22Rv1 (cell line): ENCODE data around the gene WNT2B.

Source experiments
- ZFX ChIP-seq: fragments of 450-650 bp; IDR thresholded peaks from 2 replicates; pipeline ENCODE4 v1.6.1; 2017; ENCODE audit warnings: antibody characterized with exemption, borderline replicate concordance
- TF ChIP-seq, protein P1 (sequence below): fragments of 450-650 bp; IDR thresholded peaks from 2 replicates; pipeline ENCODE4 v1.5.1; 2017; ENCODE audit warnings: mild to moderate bottlenecking

GRCh38 chr1:112532064-112532463, 23.3 kb downstream of the WNT2B start:
- TF ChIP-seq, protein P1, sequence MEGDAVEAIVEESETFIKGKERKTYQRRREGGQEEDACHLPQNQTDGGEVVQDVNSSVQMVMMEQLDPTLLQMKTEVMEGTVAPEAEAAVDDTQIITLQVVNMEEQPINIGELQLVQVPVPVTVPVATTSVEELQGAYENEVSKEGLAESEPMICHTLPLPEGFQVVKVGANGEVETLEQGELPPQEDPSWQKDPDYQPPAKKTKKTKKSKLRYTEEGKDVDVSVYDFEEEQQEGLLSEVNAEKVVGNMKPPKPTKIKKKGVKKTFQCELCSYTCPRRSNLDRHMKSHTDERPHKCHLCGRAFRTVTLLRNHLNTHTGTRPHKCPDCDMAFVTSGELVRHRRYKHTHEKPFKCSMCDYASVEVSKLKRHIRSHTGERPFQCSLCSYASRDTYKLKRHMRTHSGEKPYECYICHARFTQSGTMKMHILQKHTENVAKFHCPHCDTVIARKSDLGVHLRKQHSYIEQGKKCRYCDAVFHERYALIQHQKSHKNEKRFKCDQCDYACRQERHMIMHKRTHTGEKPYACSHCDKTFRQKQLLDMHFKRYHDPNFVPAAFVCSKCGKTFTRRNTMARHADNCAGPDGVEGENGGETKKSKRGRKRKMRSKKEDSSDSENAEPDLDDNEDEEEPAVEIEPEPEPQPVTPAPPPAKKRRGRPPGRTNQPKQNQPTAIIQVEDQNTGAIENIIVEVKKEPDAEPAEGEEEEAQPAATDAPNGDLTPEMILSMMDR: no peak
- TF ChIP-seq ZFX: no peak
